OCI-LY7 (cell line): ENCODE data around the gene HUS1.
A peak's percentile ranks its signal among the peaks of the same experiment; 100 is the strongest.

Source experiments
- EZH2phosphoT487 ChIP-seq: fragments of 200-600 bp; sonication (generic); IDR thresholded peaks from 2 replicates; pipeline ENCODE4 v1.6.1; 2018; ENCODE audit warnings: low read depth, borderline replicate concordance, mild to moderate bottlenecking, mixed run types, antibody characterized with exemption, low read length, moderate library complexity, mixed read lengths
- TF ChIP-seq, protein P1 (sequence below): fragments of 200-600 bp; sonication (generic); conservative IDR thresholded peaks from 2 replicates; pipeline ENCODE4 v1.5.1; 2014; ENCODE audit warnings: mild to moderate bottlenecking, antibody characterized with exemption, low read length, moderate library complexity, mixed read lengths

DNA sequence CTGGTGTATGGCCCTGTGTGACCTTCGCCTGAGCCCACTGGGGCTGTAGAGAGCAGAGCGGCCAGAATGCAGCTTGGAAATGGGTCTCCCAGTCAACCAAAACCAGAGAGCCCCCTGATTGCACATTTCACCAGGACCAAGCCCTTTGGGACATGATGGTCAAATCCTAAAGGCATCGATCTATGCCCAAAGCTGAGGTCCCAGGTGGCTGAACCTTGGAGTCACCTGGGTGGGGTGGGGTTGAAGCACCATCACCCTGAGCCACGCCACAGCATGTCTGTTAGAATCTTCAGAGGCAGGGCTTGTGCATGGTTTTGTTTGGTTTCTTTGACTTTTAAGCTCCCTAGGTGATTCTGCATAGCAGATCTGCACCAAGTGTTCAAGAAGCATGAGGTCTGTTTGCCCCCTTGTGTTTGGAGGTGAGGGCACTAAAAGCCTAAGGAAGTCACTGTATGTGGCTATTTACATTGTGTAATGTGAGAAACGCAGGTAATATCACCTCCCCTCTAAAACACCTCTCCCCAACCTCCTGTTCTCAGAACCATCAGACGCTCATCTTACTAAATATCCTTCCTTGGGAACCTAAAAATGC is 40.7 kb downstream of the HUS1 start:
- TF ChIP-seq, protein P1, sequence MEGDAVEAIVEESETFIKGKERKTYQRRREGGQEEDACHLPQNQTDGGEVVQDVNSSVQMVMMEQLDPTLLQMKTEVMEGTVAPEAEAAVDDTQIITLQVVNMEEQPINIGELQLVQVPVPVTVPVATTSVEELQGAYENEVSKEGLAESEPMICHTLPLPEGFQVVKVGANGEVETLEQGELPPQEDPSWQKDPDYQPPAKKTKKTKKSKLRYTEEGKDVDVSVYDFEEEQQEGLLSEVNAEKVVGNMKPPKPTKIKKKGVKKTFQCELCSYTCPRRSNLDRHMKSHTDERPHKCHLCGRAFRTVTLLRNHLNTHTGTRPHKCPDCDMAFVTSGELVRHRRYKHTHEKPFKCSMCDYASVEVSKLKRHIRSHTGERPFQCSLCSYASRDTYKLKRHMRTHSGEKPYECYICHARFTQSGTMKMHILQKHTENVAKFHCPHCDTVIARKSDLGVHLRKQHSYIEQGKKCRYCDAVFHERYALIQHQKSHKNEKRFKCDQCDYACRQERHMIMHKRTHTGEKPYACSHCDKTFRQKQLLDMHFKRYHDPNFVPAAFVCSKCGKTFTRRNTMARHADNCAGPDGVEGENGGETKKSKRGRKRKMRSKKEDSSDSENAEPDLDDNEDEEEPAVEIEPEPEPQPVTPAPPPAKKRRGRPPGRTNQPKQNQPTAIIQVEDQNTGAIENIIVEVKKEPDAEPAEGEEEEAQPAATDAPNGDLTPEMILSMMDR = peak; percentile 66
- no peak for TF ChIP-seq EZH2phosphoT487
